ENCODE measurements around the gene CHST13.
"Not testable (repeated sequence)": the region's sequence is repeated elsewhere in the genome, so short reads cannot be mapped to it uniquely, and the experiment has no call there.

The CHST13 gene

DNA sequence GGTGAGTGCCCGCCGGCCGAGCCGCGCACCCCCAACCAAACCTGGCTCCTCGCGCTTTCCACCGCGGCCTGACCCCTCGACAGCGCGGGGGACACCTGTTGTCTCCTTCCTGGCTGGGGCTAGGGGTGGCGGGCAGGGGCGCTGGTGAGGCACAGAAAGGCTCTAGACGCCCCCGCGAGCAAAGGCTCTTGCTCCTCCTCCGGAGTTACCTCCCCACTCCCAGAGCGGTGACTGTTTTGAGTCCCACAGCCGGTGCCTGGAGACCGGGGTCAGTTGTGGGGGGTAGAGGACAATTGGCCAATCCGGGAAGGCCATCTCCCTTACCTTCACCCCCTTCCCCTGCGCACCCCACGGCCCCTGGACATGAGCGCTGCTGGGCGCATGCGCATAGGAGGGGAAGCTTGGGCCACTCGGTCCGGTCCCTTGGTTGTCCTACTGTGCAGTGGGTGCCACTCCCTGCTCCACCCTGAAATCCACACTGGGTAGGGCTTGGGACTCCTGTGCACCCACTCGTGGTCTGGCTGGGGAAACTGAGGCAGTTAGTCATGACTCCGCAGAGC is 554 bp downstream of the CHST13 start:
- in situ Hi-C loops (cut with HindIII; ENCODE audit: low sequenced_read_pairs) = loop anchor here (5.0 to 10.0 kb wide), 2 partner anchors 138 to 590 kb away; no protein-coding TSS in a partner anchor

DNA sequence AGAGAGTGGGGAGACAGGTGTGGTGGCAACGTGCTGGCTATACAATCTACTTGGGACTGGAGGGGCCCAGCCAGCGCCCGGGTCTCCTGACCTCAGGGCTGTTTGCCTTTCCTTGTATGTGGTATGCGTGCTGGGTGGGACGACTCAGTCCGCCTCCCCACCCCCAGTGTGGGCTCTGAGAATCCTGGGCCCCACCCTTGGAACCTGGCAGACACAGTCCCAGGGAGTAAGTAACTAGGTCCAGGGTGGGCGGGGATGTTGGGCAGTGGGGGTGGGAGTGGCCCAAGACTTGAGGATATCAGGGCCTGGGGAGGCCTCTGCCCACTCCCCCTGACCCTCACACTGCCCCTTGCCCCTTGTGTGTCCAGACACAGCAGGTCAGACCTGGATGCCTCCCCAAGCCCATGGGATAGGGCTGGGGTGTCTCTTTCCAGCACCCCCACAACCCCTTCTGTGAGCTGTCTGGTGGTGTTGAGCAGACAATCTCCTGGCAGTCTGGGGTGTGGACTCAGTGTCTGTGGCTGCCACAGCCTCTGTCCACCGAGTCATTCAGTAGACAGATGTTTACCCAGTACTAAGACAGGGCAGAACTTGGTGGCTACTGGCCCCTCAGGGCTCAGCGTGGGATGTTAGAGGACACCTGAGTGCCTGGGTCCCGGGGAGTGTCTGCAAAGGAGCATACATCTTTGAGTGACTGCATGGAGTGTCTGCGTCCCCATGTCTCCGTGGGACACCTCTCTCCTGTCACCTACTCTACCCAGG is 1.3 kb downstream of the CHST13 start:
- in situ Hi-C loops (cut with HindIII; ENCODE audit: low sequenced_read_pairs) = loop anchor here (10.0 kb wide), 1 partner anchor 590 kb away; no protein-coding TSS in a partner anchor

DNA sequence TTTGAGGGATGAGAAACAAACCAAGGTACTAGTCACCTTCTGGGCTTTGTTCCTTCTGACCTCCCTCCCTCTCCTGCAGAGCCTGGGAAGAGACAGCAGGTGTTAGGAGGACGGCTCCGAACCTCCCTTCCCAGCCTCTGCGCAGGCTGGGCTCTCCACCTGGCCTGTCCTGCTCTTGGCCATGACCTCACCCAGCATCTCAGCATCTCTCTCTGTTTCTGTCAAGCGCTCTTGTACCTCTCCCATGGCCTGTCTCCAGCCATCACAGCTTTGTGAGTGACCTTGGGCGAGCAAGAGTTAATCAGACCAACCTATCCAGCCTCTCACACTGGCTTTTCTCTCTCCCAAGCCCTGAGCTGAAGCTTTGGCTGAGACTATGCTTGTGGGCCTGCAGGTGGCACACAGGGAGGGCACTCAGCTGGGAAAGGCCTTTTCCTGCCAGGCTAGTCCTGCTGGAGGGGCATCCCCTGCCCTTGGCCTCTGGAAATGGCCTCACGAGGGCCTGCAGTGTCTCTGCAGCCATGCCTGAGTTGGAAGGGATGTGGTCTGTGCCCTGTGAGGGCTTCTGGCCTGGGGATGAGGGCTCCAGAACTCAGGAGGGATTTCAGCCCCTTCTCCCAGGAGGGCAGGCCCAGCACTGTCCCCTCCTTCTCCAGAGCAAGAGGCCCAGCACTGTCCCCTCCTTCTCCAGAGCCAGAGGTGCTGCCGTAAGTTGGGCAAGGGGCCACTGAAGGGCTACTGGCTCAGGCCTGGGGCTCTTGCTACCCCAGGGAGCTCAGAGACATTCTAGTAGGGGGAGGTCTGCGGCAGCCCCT is 2.1 kb downstream of the CHST13 start:
- in situ Hi-C loops (cut with HindIII; ENCODE audit: low sequenced_read_pairs) = loop anchor here (10.0 kb wide), 1 partner anchor 589 kb away; no protein-coding TSS in a partner anchor

DNA sequence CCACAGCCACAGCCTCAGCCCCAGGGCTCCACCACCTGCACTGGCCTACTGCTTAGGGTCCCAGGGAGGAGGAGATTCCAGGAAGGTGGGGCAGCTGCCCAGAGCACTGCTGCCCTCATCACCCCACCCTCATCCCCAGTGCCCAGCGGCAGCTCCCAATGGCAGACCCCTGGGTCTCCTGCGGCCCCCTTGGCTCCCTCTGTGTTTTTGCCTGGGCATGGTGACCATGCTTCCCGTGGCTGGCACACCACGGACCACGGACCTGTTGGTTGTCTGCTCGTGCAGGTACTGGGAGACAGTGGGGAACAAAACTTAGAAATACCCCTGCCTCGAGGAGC is 2.7 kb downstream of the CHST13 start:
- in situ Hi-C loops (cut with HindIII; ENCODE audit: low sequenced_read_pairs) = loop anchor here (10.0 kb wide), 1 partner anchor 588 kb away; no protein-coding TSS in a partner anchor

DNA sequence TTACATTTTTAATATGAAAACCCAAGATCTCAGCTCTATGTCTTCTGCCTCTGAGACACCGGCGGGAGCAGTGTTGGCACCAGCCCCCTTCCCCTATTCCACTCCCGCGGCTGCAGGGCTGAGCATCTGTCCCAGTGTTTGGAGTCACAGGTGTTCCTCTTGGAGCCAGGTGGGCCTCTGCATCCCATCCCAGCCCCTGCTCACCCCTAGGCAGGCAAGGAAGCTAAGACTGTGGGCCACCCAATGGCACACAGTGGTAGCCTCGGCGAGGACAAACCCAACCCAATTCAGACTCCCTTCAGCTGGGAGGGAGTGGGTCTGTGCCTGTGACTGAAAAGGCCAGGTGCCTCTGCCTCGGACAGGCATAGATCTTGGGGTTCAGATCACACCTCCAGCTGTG is 3.1 kb downstream of the CHST13 start:
- in situ Hi-C loops (cut with HindIII; ENCODE audit: low sequenced_read_pairs) = loop anchor here (10.0 kb wide), 1 partner anchor 588 kb away; no protein-coding TSS in a partner anchor

DNA sequence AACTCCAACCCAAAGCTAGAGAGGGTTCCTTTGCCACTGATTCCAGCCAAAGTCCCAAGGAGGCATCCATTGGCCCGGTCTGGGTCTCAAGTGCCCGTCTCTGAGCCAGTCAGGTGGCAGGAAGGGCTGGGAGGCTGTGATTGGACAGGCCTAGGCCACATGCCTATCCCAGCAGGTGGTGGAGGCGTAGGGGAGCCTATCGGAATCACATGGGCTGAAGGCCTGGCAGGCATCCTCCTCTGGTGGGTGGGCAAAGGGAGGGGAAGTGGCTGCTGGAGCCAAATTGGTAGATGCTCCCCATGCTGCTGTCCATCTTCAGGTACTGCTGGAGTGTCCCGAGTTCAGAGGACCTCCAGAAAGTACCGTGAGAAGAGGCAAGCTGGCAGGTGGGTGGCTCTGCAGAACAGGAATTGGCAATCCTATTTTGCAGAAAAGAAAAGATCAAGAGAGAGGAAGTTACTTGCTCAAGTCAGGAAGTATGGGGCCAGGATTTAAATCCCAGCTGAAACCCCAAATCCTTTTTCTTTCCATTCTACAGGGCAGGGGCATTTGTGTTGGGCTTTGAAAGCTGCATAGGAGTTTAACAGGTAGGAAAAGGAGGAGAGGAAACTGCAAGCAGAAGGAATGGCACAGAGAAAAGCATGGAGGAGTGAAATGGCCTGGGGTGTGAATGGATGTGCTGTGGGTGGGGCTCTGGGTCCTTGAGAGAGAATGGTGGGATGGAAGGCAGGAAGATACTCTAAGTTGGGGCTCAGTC is 3.7 kb downstream of the CHST13 start:
- in situ Hi-C loops (cut with HindIII; ENCODE audit: low sequenced_read_pairs) = loop anchor here (10.0 kb wide), 1 partner anchor 587 kb away; no protein-coding TSS in a partner anchor

DNA sequence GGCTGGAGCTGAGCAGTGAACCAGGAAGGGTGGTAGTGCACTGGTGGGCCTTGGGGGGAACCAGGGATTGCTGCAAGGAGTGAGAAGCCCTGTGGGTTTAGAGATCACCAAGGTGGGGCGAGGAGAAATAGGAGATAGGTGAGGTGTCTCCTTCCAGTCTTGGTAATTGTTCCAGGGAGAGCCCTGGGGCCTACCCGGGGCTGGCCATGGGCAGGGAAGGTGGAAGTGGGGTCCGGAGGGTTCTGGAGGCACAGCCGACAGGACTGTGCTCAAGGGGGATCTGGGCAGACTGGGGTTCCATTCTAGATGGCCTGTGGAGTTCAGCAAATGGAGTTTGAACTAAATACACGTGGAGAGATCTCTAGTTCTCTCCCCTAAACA is 4.5 kb downstream of the CHST13 start:
- in situ Hi-C loops (cut with HindIII; ENCODE audit: low sequenced_read_pairs) = loop anchor here (10.0 kb wide), 1 partner anchor 586 kb away; no protein-coding TSS in a partner anchor

DNA sequence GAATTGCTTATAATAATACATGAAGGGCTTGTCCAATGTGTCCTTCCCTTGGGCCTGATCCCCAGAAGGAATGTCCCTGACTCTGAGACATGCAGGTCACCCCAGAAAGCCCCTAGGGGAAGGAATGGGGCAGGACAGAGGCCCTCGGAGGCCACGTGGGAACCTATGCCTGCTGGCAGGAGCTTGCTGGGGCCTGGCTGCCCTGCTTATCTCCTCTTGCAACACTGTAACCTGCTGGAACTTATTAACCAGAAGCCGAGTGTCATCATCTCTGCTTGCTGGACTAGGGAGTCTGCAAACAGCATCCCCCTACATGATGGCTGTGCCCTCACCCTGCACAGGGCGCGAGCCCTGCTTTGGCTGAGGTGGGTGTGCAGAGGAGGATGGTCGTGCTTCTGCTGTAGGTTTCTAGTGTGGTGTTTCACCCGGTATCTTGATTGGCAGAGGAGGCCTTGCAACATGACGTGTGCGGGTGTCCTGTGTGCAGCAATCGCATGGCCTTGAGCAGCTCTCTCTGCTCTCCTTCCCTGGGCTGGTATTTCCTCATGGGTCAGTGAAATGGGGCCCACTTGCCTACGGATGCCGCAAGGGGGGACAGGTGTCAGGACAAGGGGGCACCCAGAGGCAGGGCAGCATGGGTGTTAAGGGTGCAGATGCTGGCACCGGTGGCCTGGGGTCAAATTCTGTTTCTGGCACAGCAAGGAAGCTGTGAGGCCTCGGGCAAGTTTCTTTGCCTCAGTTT is 5.0 kb downstream of the CHST13 start:
- in situ Hi-C loops (cut with HindIII; ENCODE audit: low sequenced_read_pairs) = loop anchor here (10.0 kb wide), 1 partner anchor 586 kb away; no protein-coding TSS in a partner anchor

DNA sequence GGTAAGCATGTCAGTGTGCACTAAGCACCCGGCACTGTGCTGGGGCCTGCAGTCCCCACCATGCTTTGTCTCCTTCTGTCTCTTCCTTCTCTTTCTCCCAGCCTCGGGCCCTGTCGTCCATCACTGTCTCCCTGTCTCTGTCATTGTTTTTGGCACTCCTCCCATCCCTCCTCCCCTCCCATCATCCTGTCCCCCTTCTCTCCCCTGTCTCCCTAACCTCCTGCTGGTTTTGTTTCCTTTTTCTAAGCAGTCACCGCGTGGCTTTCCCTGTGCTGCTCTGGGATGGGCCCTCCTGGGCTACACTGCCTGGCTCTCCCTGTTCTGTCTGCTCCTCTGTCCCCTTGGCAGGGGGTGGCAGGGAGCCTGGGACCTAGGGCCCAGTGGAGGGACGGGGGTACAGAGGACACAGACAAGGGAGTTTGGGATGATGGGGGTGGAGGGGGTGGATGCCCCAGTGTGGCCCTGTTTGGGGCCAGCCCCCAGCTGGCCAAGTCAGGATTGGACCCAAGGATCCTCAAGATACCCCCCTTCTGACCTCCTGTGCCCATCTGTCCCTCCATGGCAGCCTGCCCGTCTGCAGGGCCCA is 5.7 kb downstream of the CHST13 start:
- in situ Hi-C loops (cut with HindIII; ENCODE audit: low sequenced_read_pairs) = loop anchor here (10.0 kb wide), 1 partner anchor 585 kb away; no protein-coding TSS in a partner anchor

DNA sequence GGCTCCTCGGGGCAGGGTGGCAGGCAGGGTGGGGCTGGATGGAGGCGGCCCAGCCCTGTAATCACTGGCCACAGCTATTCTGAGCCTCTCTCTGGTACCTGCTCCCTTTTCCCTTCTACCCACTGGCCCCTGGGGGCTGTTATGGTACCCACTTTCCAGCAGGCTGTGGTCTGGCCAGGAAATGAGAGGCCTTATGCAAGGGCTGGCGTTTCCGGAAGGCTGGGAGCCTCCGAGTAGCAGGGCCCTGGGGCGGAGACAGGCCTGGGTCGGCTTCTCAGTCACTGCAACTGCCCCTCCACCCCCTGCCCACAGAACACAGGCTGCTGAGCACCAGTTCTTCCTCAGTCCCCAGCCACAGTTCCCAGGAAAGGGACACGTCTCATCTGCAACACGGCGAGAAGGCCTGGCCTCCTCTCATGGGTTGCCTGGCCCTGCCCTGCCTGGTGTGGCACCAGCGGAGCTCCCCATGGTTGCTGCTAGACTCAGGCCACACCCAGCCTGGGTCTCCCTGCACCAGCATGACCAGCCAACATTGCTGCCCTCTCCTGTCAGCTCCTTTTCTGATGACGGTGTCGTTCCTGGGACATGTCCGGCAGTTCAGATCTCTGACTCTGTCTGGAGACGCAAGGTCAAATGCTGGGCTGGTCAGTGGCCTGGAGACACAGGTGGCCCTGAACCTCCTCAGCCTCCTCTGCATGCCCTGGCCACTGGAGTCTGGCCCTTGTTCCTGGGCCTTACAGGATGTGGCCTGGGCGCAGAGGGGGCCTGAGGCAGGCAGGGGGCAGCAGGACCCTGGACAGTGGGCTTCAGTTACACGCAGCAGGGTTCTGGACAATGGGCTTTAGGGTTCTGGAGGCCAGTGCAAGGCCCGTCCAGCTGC is 6.5 kb downstream of the CHST13 start:
- in situ Hi-C loops (cut with HindIII; ENCODE audit: low sequenced_read_pairs) = no loop called here

DNA sequence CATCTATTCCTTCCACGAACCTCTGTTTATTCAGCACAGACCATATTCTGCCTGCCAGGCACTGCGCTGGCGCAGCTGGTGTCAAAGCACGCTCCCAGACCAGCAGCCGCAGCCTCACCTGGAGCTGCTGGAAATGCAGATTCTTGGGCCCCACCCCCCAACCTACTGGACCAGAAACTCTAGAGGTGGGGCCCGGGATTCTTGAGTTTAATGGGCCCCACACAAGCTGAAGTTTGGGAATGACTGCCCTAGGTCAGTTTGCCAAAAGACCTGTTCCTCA is 7.0 kb downstream of the CHST13 start:
- in situ Hi-C loops (cut with HindIII; ENCODE audit: low sequenced_read_pairs) = no loop called here

DNA sequence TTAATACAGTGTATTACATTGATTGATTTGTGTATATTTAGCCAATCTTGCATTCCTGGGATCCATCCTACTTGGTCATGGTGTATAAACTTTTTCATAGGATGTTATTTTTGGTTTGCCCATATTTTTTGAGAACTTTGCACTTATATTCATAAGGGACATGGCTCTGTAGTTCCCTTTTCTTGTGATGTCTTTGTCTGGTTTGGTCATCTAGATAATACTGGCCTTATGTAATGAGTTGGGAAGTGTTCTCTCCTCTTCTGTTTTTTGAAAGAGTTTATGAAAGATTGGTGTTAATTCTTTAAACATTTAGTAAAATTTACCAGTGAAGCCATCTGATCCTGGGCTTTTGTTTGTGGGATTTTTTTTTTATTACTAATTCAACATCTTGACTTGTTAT is 9.6 kb downstream of the CHST13 start:
- in situ Hi-C loops (cut with HindIII; ENCODE audit: low sequenced_read_pairs) = no loop called here

DNA sequence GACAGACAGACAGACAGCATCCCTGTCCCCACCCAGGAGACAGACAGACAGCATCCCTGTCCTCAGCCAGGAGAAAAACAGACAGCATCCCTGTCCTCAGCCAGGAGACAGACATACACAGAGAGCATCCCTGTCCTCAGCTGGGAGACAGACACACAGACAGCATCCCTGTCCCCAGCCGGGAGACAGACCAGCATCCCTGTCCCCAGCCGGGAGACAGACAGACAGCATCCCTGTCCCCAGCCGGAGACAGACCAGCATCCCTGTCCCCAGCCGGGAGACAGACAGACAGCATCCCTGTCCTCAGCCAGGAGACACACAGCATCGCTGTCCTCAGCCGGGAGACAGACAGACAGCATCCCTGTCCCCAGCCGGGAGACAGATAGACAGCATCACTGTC is 10.8 kb downstream of the CHST13 start:
- in situ Hi-C loops (cut with HindIII; ENCODE audit: low sequenced_read_pairs) = not testable (repeated sequence)

DNA sequence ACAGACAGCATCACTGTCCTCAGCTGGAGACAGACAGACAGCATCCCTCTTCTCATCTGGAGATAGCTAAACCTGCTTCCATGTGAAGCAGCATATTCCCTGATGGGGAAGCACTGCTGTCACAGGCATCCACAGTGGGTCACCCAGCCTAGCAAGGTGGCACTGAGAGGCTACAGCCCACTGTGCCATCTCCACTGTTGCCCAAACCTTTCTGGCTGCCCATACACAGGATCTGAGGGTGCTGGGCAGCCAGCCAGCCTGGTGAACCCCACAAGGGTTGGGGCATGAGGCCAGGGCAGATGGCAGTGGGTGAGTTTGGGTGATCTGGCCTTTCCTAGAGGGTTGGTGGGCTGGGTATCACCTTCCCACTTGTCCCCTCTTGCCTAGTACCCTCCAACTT is 11.7 kb downstream of the CHST13 start:
- in situ Hi-C loops (cut with HindIII; ENCODE audit: low sequenced_read_pairs) = no loop called here

DNA sequence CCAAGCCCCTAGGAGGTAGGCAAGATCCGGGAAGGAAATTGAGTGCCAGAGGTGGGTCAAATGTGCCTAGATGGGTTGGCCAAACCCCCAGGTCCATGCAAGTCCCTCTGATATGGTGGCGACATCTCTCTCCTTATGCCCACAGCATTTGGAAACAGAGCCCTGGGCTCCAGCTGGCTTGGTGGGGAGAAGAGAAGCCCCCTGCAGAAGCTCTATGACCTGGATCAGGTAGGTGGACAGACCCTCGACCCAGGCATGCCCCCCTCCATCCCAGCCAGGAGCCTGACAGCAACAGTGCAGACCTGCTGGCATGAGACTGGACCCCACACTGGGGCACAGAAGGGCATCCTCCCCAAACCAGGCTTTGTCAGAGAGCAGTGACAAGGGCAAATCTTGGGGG is 12.2 kb downstream of the CHST13 start:
- in situ Hi-C loops (cut with HindIII; ENCODE audit: low sequenced_read_pairs) = no loop called here

DNA sequence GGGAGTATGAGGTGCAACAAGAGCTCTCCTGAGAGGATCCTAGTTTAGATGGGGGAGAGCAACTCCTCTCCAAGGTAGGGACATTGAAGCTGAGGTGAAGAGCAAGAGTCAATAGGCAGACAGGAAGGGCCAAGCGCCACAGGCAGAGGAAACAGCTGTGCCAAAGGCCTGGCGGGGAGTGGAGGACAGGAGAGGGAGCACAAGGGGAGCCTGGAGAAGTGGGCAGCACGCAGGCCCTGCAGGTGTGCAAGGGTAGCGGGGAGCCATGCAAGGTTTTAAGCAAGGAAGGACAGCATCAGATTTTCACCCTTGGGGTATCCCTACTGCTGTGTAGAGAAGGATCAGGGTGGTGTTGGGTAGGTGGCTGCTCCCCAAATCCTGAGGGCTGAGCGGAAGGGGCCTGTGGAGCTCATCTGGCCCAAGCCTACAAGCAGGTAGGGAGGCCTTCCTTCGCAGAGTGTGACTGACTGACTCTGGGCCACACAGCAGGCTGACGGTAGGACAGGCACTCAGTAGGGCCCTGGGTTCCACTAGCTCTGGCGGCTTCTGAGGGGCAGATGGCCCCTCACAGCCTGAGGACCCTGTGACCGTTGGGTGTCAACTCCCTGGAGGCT is 13.3 kb downstream of the CHST13 start:
- in situ Hi-C loops (cut with HindIII; ENCODE audit: low sequenced_read_pairs) = no loop called here

DNA sequence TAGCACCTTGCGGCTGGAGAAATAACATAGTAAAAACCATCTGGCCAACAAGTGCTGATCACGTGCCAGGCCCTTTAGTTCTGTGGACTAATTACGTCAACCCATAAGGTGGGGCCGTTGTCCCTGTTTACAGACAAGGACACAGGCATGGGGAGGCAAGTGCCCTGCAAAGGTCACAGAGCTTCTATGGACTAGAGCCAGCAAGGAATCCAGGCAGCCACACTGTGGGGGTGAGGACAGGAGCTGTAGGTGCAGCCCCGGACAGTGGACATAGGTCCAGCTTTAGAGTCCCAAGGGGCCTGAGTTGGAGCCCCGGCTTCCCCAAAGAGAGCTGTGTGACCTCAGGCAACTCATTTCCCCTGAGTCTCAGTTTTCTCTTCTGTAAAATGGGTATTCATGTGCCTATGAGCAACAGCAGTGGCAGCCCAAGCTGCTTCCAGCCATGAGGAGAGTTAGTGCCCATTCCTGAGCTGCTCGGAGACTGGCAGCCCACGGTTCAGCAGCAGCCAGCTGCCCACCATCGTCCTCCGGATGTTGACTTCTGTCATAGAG is 13.9 kb downstream of the CHST13 start:
- in situ Hi-C loops (cut with HindIII; ENCODE audit: low sequenced_read_pairs) = no loop called here

DNA sequence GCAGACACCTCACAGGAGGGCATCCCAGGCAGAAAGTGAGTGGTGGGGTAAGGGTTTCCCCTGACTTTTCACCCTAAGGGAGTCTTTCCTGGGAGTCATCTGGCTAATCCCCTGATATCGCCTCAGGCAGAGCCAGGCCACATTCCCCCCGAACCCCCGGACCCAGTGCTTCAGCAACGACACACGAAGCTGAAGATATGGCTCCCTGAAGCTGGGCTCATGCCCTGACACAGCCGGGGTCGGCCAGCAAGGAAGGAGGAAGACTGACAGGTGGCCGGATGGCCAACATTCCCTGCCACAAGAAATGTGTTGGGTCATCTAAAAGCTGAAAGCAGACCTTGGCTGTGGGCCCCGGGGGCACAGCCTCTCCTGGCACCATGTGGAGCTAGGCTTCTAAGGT is 14.4 kb downstream of the CHST13 start:
- in situ Hi-C loops (cut with HindIII; ENCODE audit: low sequenced_read_pairs) = no loop called here
